Amniotic stem cell (primary cell): ENCODE measurements around the gene NHSL1.

Experiments
- DNase-seq: peaks from one replicate; lab custom pipeline; 2025; lab: John Stamatoyannopoulos, UW

The NHSL1 gene

GRCh38 chr6:138524526-138524925, 25.2 kb upstream of the NHSL1 start:
- no peak for DNase-seq

GRCh38 chr6:138523347-138524210, 24.3 kb upstream of the NHSL1 start:
- no peak for DNase-seq

- DNase-seq: no peak
Measured at GRCh38 chr6:138522611-138523010, 23.3 kb upstream of the NHSL1 start.

- no peak for DNase-seq
Measured at GRCh38 chr6:138521790-138522189, 22.5 kb upstream of the NHSL1 start.

GRCh38 chr6:138520463-138520862, 21.2 kb upstream of the NHSL1 start:
- no peak for DNase-seq

- DNase-seq: no peak
Measured at GRCh38 chr6:138518054-138518453, 18.8 kb upstream of the NHSL1 start.

GRCh38 chr6:138517635-138518034, 18.3 kb upstream of the NHSL1 start:
- DNase-seq: no peak

GRCh38 chr6:138515657-138516248, 16.5 kb upstream of the NHSL1 start:
- no peak for DNase-seq

- DNase-seq: no peak
Measured at GRCh38 chr6:138514860-138515540, 15.7 kb upstream of the NHSL1 start.

GRCh38 chr6:138512609-138513008, 13.3 kb upstream of the NHSL1 start:
- DNase-seq: no peak

GRCh38 chr6:138510093-138510492, 10.8 kb upstream of the NHSL1 start:
- no peak for DNase-seq

- DNase-seq: no peak
Measured at GRCh38 chr6:138509371-138509770, 10.1 kb upstream of the NHSL1 start.

GRCh38 chr6:138508676-138508988, 9.3 kb upstream of the NHSL1 start:
- no peak for DNase-seq

GRCh38 chr6:138507977-138508675, 8.8 kb upstream of the NHSL1 start:
- DNase-seq: no peak

- DNase-seq: no peak
Measured at GRCh38 chr6:138504764-138505689, 5.7 kb upstream of the NHSL1 start.

GRCh38 chr6:138503881-138504680, 4.8 kb upstream of the NHSL1 start:
- DNase-seq: no peak

GRCh38 chr6:138502546-138502945, 3.3 kb upstream of the NHSL1 start:
- DNase-seq: no peak

- DNase-seq: no peak
Measured at GRCh38 chr6:138500867-138501446, 1.7 kb upstream of the NHSL1 start.

- DNase-seq: no peak
Measured at GRCh38 chr6:138500045-138500665, 861 bp upstream of the NHSL1 start.
